ENCODE results near the gene KATNAL1.

Gene KATNAL1

GRCh38 chr13:30163441-30163840 lies 143.9 kb downstream of the KATNAL1 start:
- DNase-seq (ENCODE audit: low read depth) = no peak

- DNase-seq (ENCODE audit: low read depth) = no peak
These were observed 147.9 kb downstream of the KATNAL1 start for GRCh38 chr13:30159446-30159839.

GRCh38 chr13:30158774-30159445 lies 148.4 kb downstream of the KATNAL1 start:
- DNase-seq (ENCODE audit: low read depth) = peak; percentile 84

GRCh38 chr13:30157616-30157993 lies 149.7 kb downstream of the KATNAL1 start:
- no peak for DNase-seq (ENCODE audit: low read depth)

- DNase-seq (ENCODE audit: low read depth) = no peak
These were observed 150.3 kb downstream of the KATNAL1 start for GRCh38 chr13:30156826-30157615.

GRCh38 chr13:30156270-30156669 lies 151.1 kb downstream of the KATNAL1 start:
- no peak for DNase-seq (ENCODE audit: low read depth)

GRCh38 chr13:30154931-30155330 lies 152.4 kb downstream of the KATNAL1 start:
- DNase-seq (ENCODE audit: low read depth) = no peak

GRCh38 chr13:30154531-30154930 lies 152.8 kb downstream of the KATNAL1 start:
- no peak for DNase-seq (ENCODE audit: low read depth)

GRCh38 chr13:30153545-30154426 lies 153.6 kb downstream of the KATNAL1 start:
- no peak for DNase-seq (ENCODE audit: low read depth)

Data from GM04504 (cell line).